ENCODE measurements around the gene IL12B.
"Not testable (repeated sequence)": the region's sequence is repeated elsewhere in the genome, so short reads cannot be mapped to it uniquely, and the experiment has no call there.

The IL12B gene

DNA sequence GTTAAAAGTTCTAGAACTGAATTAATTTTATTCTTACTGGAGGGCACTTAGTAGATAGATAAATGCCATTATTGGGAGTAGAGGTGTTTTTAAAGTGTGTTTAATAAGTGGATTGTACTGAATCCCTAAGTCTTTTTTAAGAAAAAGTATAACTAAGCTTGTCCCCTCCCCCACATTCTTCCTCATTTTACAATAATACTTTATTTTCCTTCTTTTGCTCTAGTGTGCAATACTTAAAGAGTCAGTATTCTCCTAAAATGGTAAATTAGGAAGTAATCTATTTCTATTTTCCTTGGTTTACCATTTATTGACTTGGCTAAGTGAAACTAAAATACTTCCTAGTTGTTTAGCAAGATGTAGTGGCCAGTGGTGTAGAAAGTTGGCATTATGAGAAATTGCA, 55.6 kb downstream of the IL12B start:
- H3K14ac ChIP-seq (ENCODE audit: low read length) = no peak overlapping the region
- H3K36me3 ChIP-seq (ENCODE audit: control insufficient read depth in 1 of 2, insufficient read depth in 2 of 2, low read length in 2 of 2) = peaks cover 3 to 7% of the 10 kb centered on the region in 2 experiments
- H4K8ac ChIP-seq (ENCODE audit: low read depth, low read length) = no peak overlapping the region

DNA sequence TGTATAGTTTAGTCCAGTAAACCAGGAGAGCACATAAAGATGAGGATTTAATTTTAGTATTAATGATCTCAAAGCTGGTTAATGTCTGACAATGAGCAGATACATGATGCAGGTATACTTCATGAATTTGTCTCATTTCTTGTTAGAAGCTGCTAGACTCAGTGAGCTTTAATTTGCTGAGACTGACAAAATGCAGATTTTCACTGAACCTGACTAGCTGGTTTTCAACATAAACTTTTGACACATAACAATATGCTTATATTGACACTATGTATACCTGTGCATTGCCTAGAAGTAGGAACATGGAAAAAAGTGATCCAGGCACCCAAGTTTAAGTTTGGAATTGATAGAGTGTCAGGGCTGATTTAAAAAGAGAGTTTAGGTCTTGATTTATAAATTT, 56.4 kb downstream of the IL12B start:
- Histone ChIP-seq H4K91ac (ENCODE audit: low read depth, low read length) (no peak overlapping the region), H4K8ac (ENCODE audit: low read depth, low read length) (no peak overlapping the region), H4K12ac (ENCODE audit: low read depth, low read length) (no peak overlapping the region), H3K18ac (ENCODE audit: low read length) (no peak overlapping the region), H3K36me3 (ENCODE audit: control insufficient read depth in 1 of 2, insufficient read depth in 2 of 2, low read length in 2 of 2) (peaks cover 3 to 7% of the 10 kb centered on the region in 2 experiments), H3K27ac (ENCODE audit: low read depth, low read length) (no peak overlapping the region), H2BK5ac (ENCODE audit: low read depth, low read length, poor library complexity) (no peak overlapping the region), H2BK120ac (ENCODE audit: insufficient read depth, low read length, poor library complexity) (no peak overlapping the region), H3K9me3 (ENCODE audit: insufficient read depth, low read depth, low read length) (no peaks in the 10 kb centered on the region), H3K79me1 (ENCODE audit: low read length) (no peaks in the 10 kb centered on the region), H3K4me1 (ENCODE audit: control insufficient read depth in 1 of 2, insufficient read depth in 2 of 2, low read length in 2 of 2) (no peaks in the 10 kb centered on the region), H3K4me3 (ENCODE audit: low read depth, low read length) (no peak overlapping the region), H3K23ac (ENCODE audit: low read length) (no peak overlapping the region), H2AFZ (ENCODE audit: insufficient read depth, low read length, poor library complexity) (no peak overlapping the region), H3K79me2 (ENCODE audit: control insufficient read depth, insufficient read depth, low read length, poor library complexity) (no peaks in the 10 kb centered on the region), H3K4ac (ENCODE audit: low read depth, low read length) (no peak overlapping the region), H3K27me3 (ENCODE audit: insufficient read depth, low read length) (no peaks in the 10 kb centered on the region), H3K14ac (ENCODE audit: low read length) (no peak overlapping the region), H3K9ac (ENCODE audit: low read length) (no peak overlapping the region), H2AK5ac (ENCODE audit: low read length) (no peak overlapping the region), H3K4me2 (ENCODE audit: low read length) (no peak overlapping the region), H2BK12ac (ENCODE audit: low read length) (no peak overlapping the region)
- DNase-seq = no peak

More for the DNA sequence above, 55.6 kb downstream of the IL12B start:
- H3K27ac ChIP-seq (ENCODE audit: low read depth, low read length) = no peak overlapping the region
- H3K27me3 ChIP-seq (ENCODE audit: insufficient read depth, low read length) = no peaks in the 10 kb centered on the region
- no peak overlapping the region for H3K4ac ChIP-seq (ENCODE audit: low read depth, low read length)
- H3K23ac ChIP-seq (ENCODE audit: low read length) = no peak overlapping the region
- no peaks in the 10 kb centered on the region for H3K9me3 ChIP-seq (ENCODE audit: insufficient read depth, low read depth, low read length)
- no peaks in the 10 kb centered on the region for H3K4me1 ChIP-seq (ENCODE audit: control insufficient read depth in 1 of 2, insufficient read depth in 2 of 2, low read length in 2 of 2)
- no peak overlapping the region for H2BK12ac ChIP-seq (ENCODE audit: low read length)
- DNase-seq = no peak
- no peak overlapping the region for H3K18ac ChIP-seq (ENCODE audit: low read length)
- no peak overlapping the region for H2BK5ac ChIP-seq (ENCODE audit: low read depth, low read length, poor library complexity)
- H4K12ac ChIP-seq (ENCODE audit: low read depth, low read length) = no peak overlapping the region
- H3K4me2 ChIP-seq (ENCODE audit: low read length) = no peak overlapping the region
- H2AK5ac ChIP-seq (ENCODE audit: low read length) = no peak overlapping the region
- no peak overlapping the region for H4K91ac ChIP-seq (ENCODE audit: low read depth, low read length)
- no peak overlapping the region for H2AFZ ChIP-seq (ENCODE audit: insufficient read depth, low read length, poor library complexity)
- H2BK120ac ChIP-seq (ENCODE audit: insufficient read depth, low read length, poor library complexity) = no peak overlapping the region
- no peaks in the 10 kb centered on the region for H3K79me2 ChIP-seq (ENCODE audit: control insufficient read depth, insufficient read depth, low read length, poor library complexity)
- no peaks in the 10 kb centered on the region for H3K79me1 ChIP-seq (ENCODE audit: low read length)
- no peak overlapping the region for H3K4me3 ChIP-seq (ENCODE audit: low read depth, low read length)
- H3K9ac ChIP-seq (ENCODE audit: low read length) = no peak overlapping the region

DNA sequence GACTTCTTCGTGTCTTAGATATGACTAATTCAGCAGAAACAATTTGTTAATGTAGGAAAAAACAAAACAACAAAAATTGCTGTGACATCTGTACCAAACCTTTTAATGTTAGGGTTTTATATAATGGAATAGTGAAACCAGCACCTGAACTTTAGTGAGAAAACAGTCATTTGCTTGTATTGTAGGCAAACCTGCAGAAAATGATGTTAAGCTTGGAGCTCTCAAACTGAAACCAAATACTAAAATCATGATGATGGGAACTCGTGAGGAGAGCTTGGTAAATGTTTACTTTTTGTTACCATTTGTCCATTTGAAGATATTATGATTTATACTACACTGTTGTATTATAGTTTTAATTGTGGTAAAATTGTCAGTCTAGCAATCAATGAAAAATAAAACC, 60.6 kb downstream of the IL12B start:
- Histone ChIP-seq H3K4ac (ENCODE audit: low read depth, low read length) (no peak overlapping the region), H3K9ac (ENCODE audit: low read length) (no peak overlapping the region), H2AFZ (ENCODE audit: insufficient read depth, low read length, poor library complexity) (no peak overlapping the region), H2AK5ac (ENCODE audit: low read length) (no peak overlapping the region), H2BK12ac (ENCODE audit: low read length) (no peak overlapping the region), H4K8ac (ENCODE audit: low read depth, low read length) (no peak overlapping the region), H3K18ac (ENCODE audit: low read length) (no peak overlapping the region), H2BK5ac (ENCODE audit: low read depth, low read length, poor library complexity) (no peak overlapping the region), H3K9me3 (ENCODE audit: insufficient read depth, low read depth, low read length) (no peaks in the 10 kb centered on the region), H3K4me1 (ENCODE audit: control insufficient read depth in 1 of 2, insufficient read depth in 2 of 2, low read length in 2 of 2) (no peaks in the 10 kb centered on the region), H3K27ac (ENCODE audit: low read depth, low read length) (no peak overlapping the region), H2BK120ac (ENCODE audit: insufficient read depth, low read length, poor library complexity) (no peak overlapping the region), H3K4me3 (ENCODE audit: low read depth, low read length) (no peak overlapping the region), H4K12ac (ENCODE audit: low read depth, low read length) (no peak overlapping the region), H3K23ac (ENCODE audit: low read length) (no peak overlapping the region), H4K91ac (ENCODE audit: low read depth, low read length) (no peak overlapping the region), H3K79me1 (ENCODE audit: low read length) (no peaks in the 10 kb centered on the region), H3K27me3 (ENCODE audit: insufficient read depth, low read length) (no peaks in the 10 kb centered on the region), H3K79me2 (ENCODE audit: control insufficient read depth, insufficient read depth, low read length, poor library complexity) (no peaks in the 10 kb centered on the region), H3K14ac (ENCODE audit: low read length) (no peak overlapping the region), H3K4me2 (ENCODE audit: low read length) (no peak overlapping the region), H3K36me3 (ENCODE audit: control insufficient read depth in 1 of 2, insufficient read depth in 2 of 2, low read length in 2 of 2) (peaks cover 0 to 8% of the 10 kb centered on the region in 2 experiments)
- no CpG with 5 or more reads among the region's 2 CpGs for WGBS (ENCODE audit: extremely low coverage, insufficient coverage, insufficient read length)
- no peak for DNase-seq

DNA sequence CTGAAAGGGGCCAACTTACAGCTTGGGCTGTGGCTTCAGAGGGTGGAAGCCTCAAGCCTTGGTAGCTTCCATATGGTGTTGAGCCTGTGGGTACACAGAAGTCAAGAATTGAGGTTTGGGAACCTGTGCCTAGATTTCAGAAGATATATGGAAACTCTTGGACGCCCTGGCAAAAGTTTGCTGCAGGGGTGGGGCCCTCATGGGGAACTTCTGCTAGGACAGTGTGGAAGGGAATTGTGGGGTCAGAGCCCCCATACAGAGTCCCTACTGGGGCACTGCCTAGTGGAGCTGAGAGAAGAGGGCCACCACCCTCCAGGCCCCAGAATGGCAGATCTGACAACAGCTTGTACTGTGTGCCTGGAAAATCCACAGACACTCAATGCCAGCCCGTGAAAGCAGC, 63.5 kb downstream of the IL12B start:
- not testable (repeated sequence) for H3K9ac ChIP-seq (ENCODE audit: low read length); H4K91ac ChIP-seq (ENCODE audit: low read depth, low read length); H3K14ac ChIP-seq (ENCODE audit: low read length); H4K8ac ChIP-seq (ENCODE audit: low read depth, low read length); H3K18ac ChIP-seq (ENCODE audit: low read length); H3K9me3 ChIP-seq (ENCODE audit: insufficient read depth, low read depth, low read length); H3K36me3 ChIP-seq (ENCODE audit: control insufficient read depth in 1 of 2, insufficient read depth in 2 of 2, low read length in 2 of 2); DNase-seq; H3K4me3 ChIP-seq (ENCODE audit: low read depth, low read length); H3K27ac ChIP-seq (ENCODE audit: low read depth, low read length); H2AK5ac ChIP-seq (ENCODE audit: low read length); H2AFZ ChIP-seq (ENCODE audit: insufficient read depth, low read length, poor library complexity); H2BK120ac ChIP-seq (ENCODE audit: insufficient read depth, low read length, poor library complexity); H2BK5ac ChIP-seq (ENCODE audit: low read depth, low read length, poor library complexity); H3K79me2 ChIP-seq (ENCODE audit: control insufficient read depth, insufficient read depth, low read length, poor library complexity); H3K4ac ChIP-seq (ENCODE audit: low read depth, low read length); H3K27me3 ChIP-seq (ENCODE audit: insufficient read depth, low read length); H3K23ac ChIP-seq (ENCODE audit: low read length); H2BK12ac ChIP-seq (ENCODE audit: low read length); H4K12ac ChIP-seq (ENCODE audit: low read depth, low read length); H3K79me1 ChIP-seq (ENCODE audit: low read length); H3K4me1 ChIP-seq (ENCODE audit: control insufficient read depth in 1 of 2, insufficient read depth in 2 of 2, low read length in 2 of 2); H3K4me2 ChIP-seq (ENCODE audit: low read length)
- WGBS (ENCODE audit: extremely low coverage, insufficient coverage, insufficient read length) = no CpG with 5 or more reads among the region's 2 CpGs

Measured in trophoblast cell (in vitro differentiated cells and primary cell).